Measurements from ENCODE around the gene USP17L13.
"Not testable (repeated sequence)": the region's sequence is repeated elsewhere in the genome, so short reads cannot be mapped to it uniquely, and the experiment has no call there.

USP17L13 gene
- total RNA-seq = 0 reads per million in 4 donors

- not testable (repeated sequence) for DNase-seq
Observed at GRCh38 chr4:9224596-9224995, at the start of gene USP17L13. Gene USP17L13 (plus strand): TSS chr4:9224896. CDS start chr4:9224896, 0 bp downstream.

- DNase-seq = not testable (repeated sequence)
Observed at GRCh38 chr4:9210357-9210756, 14.3 kb upstream of the USP17L13 start, which contains the start of gene USP17L10. Gene USP17L10 (plus strand): TSS chr4:9210657. CDS start chr4:9210657, 0 bp downstream.

GRCh38 chr4:9214701-9215100, 10.0 kb upstream of the USP17L13 start:
- not testable (repeated sequence) for DNase-seq

- not testable (repeated sequence) for DNase-seq
Observed at GRCh38 chr4:9215105-9215504, 9.6 kb upstream of the USP17L13 start, which contains the start of gene USP17L11. Gene USP17L11 (plus strand): TSS chr4:9215405. CDS start chr4:9215405, 0 bp downstream.

- not testable (repeated sequence) for DNase-seq
Observed at GRCh38 chr4:9219852-9220251, 4.8 kb upstream of the USP17L13 start, which contains the start of gene USP17L12. Gene USP17L12 (plus strand): TSS chr4:9220152. CDS start chr4:9220152, 0 bp downstream.

GRCh38 chr4:9230249-9230648, 5.6 kb downstream of the USP17L13 start:
- not testable (repeated sequence) for DNase-seq

- not testable (repeated sequence) for DNase-seq
Observed at GRCh38 chr4:9234085-9234484, 9.4 kb downstream of the USP17L13 start, which contains the start of gene USP17L15. Gene USP17L15 (plus strand): TSS chr4:9234385. CDS start chr4:9234385, 0 bp downstream.

GRCh38 chr4:9238461-9238860, 13.8 kb downstream of the USP17L13 start:
- not testable (repeated sequence) for DNase-seq

- DNase-seq = not testable (repeated sequence)
Observed at GRCh38 chr4:9243579-9243978, 18.9 kb downstream of the USP17L13 start, which contains the start of gene USP17L17. Gene USP17L17 (plus strand): TSS chr4:9243879. CDS start chr4:9243879, 0 bp downstream.

- DNase-seq = peak in 2 of 5 donors; percentile 1 to 7
Observed at GRCh38 chr4:9247953-9248680, 23.4 kb downstream of the USP17L13 start, which contains the start of gene USP17L18. Gene USP17L18 (plus strand): TSS chr4:9248630. CDS start chr4:9248630, 0 bp downstream.

GRCh38 chr4:9253078-9253477, 28.4 kb downstream of the USP17L13 start, which contains the start of gene USP17L19:
Gene USP17L19 (plus strand): TSS chr4:9253378. CDS start chr4:9253378, 0 bp downstream.
- not testable (repeated sequence) for DNase-seq

GRCh38 chr4:9257824-9258223, 33.1 kb downstream of the USP17L13 start, which contains the start of gene USP17L20:
Gene USP17L20 (plus strand): TSS chr4:9258124. CDS start chr4:9258124, 0 bp downstream.
- DNase-seq = not testable (repeated sequence)

GRCh38 chr4:9262572-9262971, 37.9 kb downstream of the USP17L13 start, which contains the start of gene USP17L21:
Gene USP17L21 (plus strand): TSS chr4:9262872. CDS start chr4:9262872, 0 bp downstream.
- not testable (repeated sequence) for DNase-seq

- DNase-seq = not testable (repeated sequence)
Observed at GRCh38 chr4:9267319-9267718, 42.6 kb downstream of the USP17L13 start, which contains the start of gene USP17L22. Gene USP17L22 (plus strand): TSS chr4:9267619. CDS start chr4:9267619, 0 bp downstream.

- DNase-seq = peak in 4 of 5 donors; percentile 3 to 21 (median 8)
Observed at GRCh38 chr4:9271719-9272118, 47.0 kb downstream of the USP17L13 start.
